ENCODE results near the gene ENOPH1. TPM values are rescaled to one million over a fixed set of nuclear protein-coding genes. Genes with fewer than 3 reads are reported as not detected.
"Not testable (repeated sequence)": the region's sequence is repeated elsewhere in the genome, so short reads cannot be mapped to it uniquely, and the experiment has no call there.

The ENOPH1 gene
- total RNA-seq, 1 experiment from 2014 or later, result 36.0 TPM

DNA sequence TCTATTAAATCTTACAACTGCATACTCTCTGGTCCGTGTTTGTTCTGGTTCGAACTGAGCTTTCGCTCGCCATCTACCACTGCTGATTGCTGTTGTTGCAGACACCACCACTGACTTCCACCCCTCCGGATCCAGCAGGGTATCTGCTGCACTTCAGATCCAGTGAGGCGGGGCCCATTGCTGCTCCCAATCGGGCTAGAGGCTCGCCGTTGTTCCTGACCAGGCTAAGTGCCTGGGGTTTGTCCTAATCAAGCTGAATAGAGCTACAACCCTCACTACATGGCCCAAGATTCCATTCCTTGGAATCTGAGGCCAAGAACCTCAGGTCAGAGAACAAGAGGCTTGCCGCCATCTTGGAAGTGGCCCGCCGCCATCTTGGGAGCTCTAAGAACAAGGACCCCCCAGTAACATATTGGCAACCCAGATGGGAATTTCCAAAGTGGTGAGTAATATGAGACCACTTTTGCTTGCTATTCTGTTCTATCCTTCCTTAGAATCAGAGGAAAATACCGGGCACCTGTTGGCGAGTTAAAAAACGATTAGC, 43.3 kb downstream of the ENOPH1 start:
- ChIA-PET CTCF (interaction anchor here (1.0 to 1.1 kb wide), 2 partner anchors 36 to 327 kb away, joined by 3 read pairs; no protein-coding TSS in a partner anchor), POLR2A (no interaction called here)
- TF ChIP-seq, protein P1, sequence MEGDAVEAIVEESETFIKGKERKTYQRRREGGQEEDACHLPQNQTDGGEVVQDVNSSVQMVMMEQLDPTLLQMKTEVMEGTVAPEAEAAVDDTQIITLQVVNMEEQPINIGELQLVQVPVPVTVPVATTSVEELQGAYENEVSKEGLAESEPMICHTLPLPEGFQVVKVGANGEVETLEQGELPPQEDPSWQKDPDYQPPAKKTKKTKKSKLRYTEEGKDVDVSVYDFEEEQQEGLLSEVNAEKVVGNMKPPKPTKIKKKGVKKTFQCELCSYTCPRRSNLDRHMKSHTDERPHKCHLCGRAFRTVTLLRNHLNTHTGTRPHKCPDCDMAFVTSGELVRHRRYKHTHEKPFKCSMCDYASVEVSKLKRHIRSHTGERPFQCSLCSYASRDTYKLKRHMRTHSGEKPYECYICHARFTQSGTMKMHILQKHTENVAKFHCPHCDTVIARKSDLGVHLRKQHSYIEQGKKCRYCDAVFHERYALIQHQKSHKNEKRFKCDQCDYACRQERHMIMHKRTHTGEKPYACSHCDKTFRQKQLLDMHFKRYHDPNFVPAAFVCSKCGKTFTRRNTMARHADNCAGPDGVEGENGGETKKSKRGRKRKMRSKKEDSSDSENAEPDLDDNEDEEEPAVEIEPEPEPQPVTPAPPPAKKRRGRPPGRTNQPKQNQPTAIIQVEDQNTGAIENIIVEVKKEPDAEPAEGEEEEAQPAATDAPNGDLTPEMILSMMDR (IDR thresholded peaks at IDR 0.05; ENCODE audit: unreplicated experiment), result no peak

DNA sequence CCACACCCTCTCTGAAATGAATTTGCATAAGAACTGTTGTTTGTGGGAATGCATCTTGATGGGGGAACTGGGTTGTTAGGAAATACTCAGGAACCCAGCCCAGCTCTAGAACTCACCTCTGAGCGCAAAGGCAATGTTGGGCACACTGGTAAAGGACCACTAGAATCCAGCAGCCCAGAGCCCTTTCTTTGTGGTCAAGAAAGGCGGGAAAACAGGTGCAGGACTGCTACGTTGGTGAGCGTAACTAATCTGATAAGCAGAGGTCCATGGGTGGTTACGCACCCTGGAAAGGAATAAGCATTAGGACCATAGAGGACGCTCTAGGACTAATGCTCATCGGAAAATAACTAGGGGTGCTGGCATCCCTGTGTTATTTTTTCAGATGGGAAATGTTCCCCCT, 45.5 kb downstream of the ENOPH1 start:
- H3K9me3 Mint-ChIP-seq (ENCODE audit: unreplicated experiment); CTCF ChIA-PET; intact Hi-C loops (cut with micrococcal nuclease); H3K27ac Mint-ChIP-seq (ENCODE audit: low read depth, unreplicated experiment); H3K4me3 Mint-ChIP-seq (ENCODE audit: unreplicated experiment); H3K4me1 Mint-ChIP-seq (ENCODE audit: insufficient read depth, unreplicated experiment); DNase-seq (ENCODE audit: unreplicated experiment); H3K36me3 Mint-ChIP-seq (ENCODE audit: insufficient read depth, unreplicated experiment); BruUV-seq (replicated peaks); H3K27me3 Mint-ChIP-seq (ENCODE audit: insufficient read depth, unreplicated experiment); POLR2A ChIA-PET: not testable (repeated sequence)

More for the DNA sequence above, 43.3 kb downstream of the ENOPH1 start:
- Mint-ChIP-seq H3K36me3 (ENCODE audit: insufficient read depth, unreplicated experiment) (peaks cover 17% of the 10 kb centered on the region), H3K4me1 (ENCODE audit: insufficient read depth, unreplicated experiment) (no peaks in the 10 kb centered on the region), H3K27me3 (ENCODE audit: insufficient read depth, unreplicated experiment) (no peaks in the 10 kb centered on the region), H3K9me3 (ENCODE audit: unreplicated experiment) (no peaks in the 10 kb centered on the region), H3K27ac (ENCODE audit: low read depth, unreplicated experiment) (no peak overlapping the region), H3K4me3 (ENCODE audit: unreplicated experiment) (no peak overlapping the region)
- DNase-seq (ENCODE audit: unreplicated experiment), result no peak
- intact Hi-C loops (cut with micrococcal nuclease), result no loop called here
- BruUV-seq (replicated peaks), result no TSS peak

DNA sequence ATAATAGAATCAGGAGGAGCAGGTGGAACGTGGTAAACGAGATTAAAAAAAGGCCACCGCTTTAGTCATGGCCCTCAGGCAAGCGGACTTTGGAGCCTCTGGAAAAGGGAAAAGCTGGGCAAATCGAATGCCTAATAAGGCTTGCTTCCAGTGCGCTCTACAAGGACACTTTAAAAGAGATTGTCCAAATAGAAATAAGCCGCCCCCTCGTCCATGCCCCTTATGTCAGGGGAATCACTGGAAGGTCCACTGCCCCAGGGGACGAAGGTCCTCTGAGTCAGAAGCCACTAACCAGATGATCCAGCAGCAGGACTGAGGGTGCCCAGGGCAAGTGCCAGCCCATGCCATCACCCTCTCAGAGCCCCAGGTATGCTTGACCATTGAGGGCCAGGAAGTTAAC, 47.1 kb downstream of the ENOPH1 start:
- H3K4me1 Mint-ChIP-seq (ENCODE audit: insufficient read depth, unreplicated experiment); DNase-seq (ENCODE audit: unreplicated experiment); CTCF ChIA-PET; H3K36me3 Mint-ChIP-seq (ENCODE audit: insufficient read depth, unreplicated experiment); POLR2A ChIA-PET; intact Hi-C loops (cut with micrococcal nuclease); H3K27ac Mint-ChIP-seq (ENCODE audit: low read depth, unreplicated experiment); H3K9me3 Mint-ChIP-seq (ENCODE audit: unreplicated experiment); H3K4me3 Mint-ChIP-seq (ENCODE audit: unreplicated experiment); H3K27me3 Mint-ChIP-seq (ENCODE audit: insufficient read depth, unreplicated experiment); BruUV-seq (replicated peaks): not testable (repeated sequence)

DNA sequence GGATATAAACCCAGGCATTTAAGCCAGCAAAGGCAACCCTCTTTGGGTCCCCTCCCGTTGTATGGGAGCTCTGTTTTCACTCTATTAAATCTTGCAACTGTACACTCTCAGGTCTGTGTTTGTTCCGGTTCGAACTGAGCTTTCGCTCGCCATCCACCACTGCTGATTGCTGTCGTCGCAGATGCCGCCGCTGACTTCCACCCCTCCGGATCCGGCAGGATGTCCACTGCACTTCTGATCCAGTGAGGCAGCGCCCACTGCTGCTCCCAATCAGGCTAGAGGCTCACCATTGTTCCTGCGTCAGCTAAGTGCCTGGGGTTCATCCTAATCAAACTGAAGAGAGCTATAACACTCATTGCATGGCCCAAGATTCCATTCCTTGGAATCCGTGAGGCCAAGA, 49.2 kb downstream of the ENOPH1 start:
- Mint-ChIP-seq H3K9me3 (ENCODE audit: unreplicated experiment) (no peaks in the 10 kb centered on the region), H3K4me3 (ENCODE audit: unreplicated experiment) (no peak overlapping the region), H3K27ac (ENCODE audit: low read depth, unreplicated experiment) (no peak overlapping the region), H3K4me1 (ENCODE audit: insufficient read depth, unreplicated experiment) (no peaks in the 10 kb centered on the region), H3K27me3 (ENCODE audit: insufficient read depth, unreplicated experiment) (no peaks in the 10 kb centered on the region), H3K36me3 (ENCODE audit: insufficient read depth, unreplicated experiment) (peaks cover 7% of the 10 kb centered on the region)
- ChIA-PET POLR2A (no interaction called here), CTCF (interaction anchor here (1.6 kb wide), 1 partner anchor 321 kb away, joined by 5 read pairs; no protein-coding TSS in a partner anchor)
- no peak for DNase-seq (ENCODE audit: unreplicated experiment)
- intact Hi-C loops (cut with micrococcal nuclease), result no loop called here
- TF ChIP-seq, protein P1 (IDR thresholded peaks at IDR 0.05; ENCODE audit: unreplicated experiment), result no peak
- no TSS peak for BruUV-seq (replicated peaks)

DNA sequence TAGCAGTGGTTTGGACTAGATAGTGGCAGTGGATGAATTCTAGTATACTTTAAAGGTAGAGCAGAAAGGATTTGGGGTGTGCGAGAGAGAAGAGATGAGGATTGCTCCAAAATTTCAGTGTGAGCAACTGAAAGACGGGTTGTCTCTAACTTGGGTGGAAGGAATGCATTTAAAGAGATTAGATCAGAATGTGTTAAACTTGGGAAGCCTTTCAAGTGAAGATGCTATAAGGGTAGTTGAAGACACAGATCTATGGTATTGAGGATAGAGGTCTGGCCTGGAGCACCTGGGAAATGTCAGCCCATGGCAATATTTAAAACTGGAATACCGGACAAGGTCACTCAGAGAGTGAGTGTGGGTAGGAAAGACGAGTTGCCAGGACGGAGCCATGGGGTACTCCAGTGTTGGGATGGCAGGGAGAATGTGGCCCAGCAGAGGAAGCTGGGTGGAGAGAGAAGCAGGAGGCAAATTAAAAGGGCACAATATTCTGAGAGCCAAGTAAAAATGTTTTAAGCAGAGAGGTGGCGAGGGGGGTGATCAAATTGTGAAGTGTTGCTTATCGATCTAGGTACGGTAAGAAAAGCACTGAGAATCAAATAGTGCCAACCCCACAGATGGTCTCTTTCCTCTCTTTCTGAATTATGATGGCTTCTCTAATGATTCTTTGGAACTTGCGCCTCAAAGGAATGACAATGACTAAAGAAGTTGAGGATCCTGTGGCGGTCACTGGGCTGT, 50.5 kb downstream of the ENOPH1 start:
- intact Hi-C loops (cut with micrococcal nuclease), result no loop called here
- CTCF ChIA-PET, result interaction anchor here (0.7 to 1.6 kb wide), 2 partner anchors 227 to 320 kb away, joined by 3 to 5 read pairs; no protein-coding TSS in a partner anchor
- Mint-ChIP-seq H3K4me1 (ENCODE audit: insufficient read depth, unreplicated experiment) (no peaks in the 10 kb centered on the region), H3K9me3 (ENCODE audit: unreplicated experiment) (no peaks in the 10 kb centered on the region), H3K27me3 (ENCODE audit: insufficient read depth, unreplicated experiment) (no peaks in the 10 kb centered on the region), H3K27ac (ENCODE audit: low read depth, unreplicated experiment) (no peak overlapping the region), H3K4me3 (ENCODE audit: unreplicated experiment) (no peak overlapping the region), H3K36me3 (ENCODE audit: insufficient read depth, unreplicated experiment) (peaks cover 7% of the 10 kb centered on the region)
- no TSS peak for BruUV-seq (replicated peaks)
- TF ChIP-seq, protein P1 (IDR thresholded peaks at IDR 0.05; ENCODE audit: unreplicated experiment), result no peak
- POLR2A ChIA-PET, result no interaction called here
- no peak for DNase-seq (ENCODE audit: unreplicated experiment)

Measured in MCF 10A (cell line).